Panc1 (cell line): ENCODE results near the gene KLHL42. TPM values are rescaled to one million over a fixed set of nuclear protein-coding genes. Genes with fewer than 3 reads are reported as not detected.

Experiments
- ATAC-seq: fragments of 200-7000 bp; cut with Tn5 transposase; 2 replicates; pipeline ENCODE4 v1.9.1; 2020; ENCODE audit warnings: mild to moderate bottlenecking, moderate library complexity
- BruUV-seq: library from RNA; stranded (reverse); fragments of 400-500 nt; replicated peaks from 2 replicates; lab custom pipeline; 2021; lab: Mats Ljungman, UMichigan
- CTCF ChIA-PET: fragments of 300-600 bp; sonication (Branson Sonifier 250); formaldehyde crosslinking; loops from one replicate; lab custom pipeline; 2022; ENCODE audit warnings: antibody characterized with exemption; lab: Charles Lee
- POLR2A ChIA-PET: fragments of 300-600 bp; sonication (Branson Sonifier 250); formaldehyde crosslinking; loops from one replicate; lab custom pipeline; 2022; ENCODE audit warnings: antibody characterized with exemption; lab: Charles Lee
- DNase-seq: peaks from one replicate; pipeline ENCODE4 v3.0.0-alpha.2; 2010; ENCODE audit warnings: low read depth, low spot score
- H3K27ac ChIP-seq: 2 replicates; pipeline ENCODE4 v1.5.1; 2011; ENCODE audit warnings: mild to moderate bottlenecking, low read length, inconsistent platforms
- H3K27me3 ChIP-seq: fragments of 200-500 bp; sonication (Bioruptor generic); 2 replicates; pipeline ENCODE4 v1.6.0; 2014; ENCODE audit warnings: low read length, inconsistent platforms; ENCODE audit not compliant: control insufficient read depth, insufficient read depth
- H3K36me3 ChIP-seq: fragments of 200-500 bp; sonication (Bioruptor generic); 2 replicates; pipeline ENCODE4 v1.5.1; 2014; ENCODE audit warnings: inconsistent platforms, mild to moderate bottlenecking, low read length, moderate library complexity; ENCODE audit not compliant: control insufficient read depth, insufficient read depth
- H3K4me1 ChIP-seq: 2 replicates; pipeline ENCODE4 v1.5.1; 2011; ENCODE audit warnings: inconsistent platforms, mild to moderate bottlenecking, low read length, moderate library complexity; ENCODE audit not compliant: control insufficient read depth, insufficient read depth
- H3K4me3 ChIP-seq, 2 experiments: 2 replicates each; pipeline ENCODE4 v1.5.1; 2011 to 2012; ENCODE audit warnings: low read depth in 2 of 2, low read length in 2 of 2, mild to moderate bottlenecking in 2 of 2, inconsistent platforms in 1 of 2, moderate library complexity in 1 of 2
- H3K9me3 ChIP-seq: fragments of 200-500 bp; sonication (Bioruptor generic); 2 replicates; pipeline ENCODE4 v1.5.1; 2014; ENCODE audit warnings: low read depth, mild to moderate bottlenecking, inconsistent platforms, low read length, moderate library complexity; ENCODE audit not compliant: control insufficient read depth, insufficient read depth
- POLR2AphosphoS5 ChIP-seq: IDR thresholded peaks from 2 replicates; pipeline ENCODE4 v1.6.1; 2012; ENCODE audit warnings: mild to moderate bottlenecking, low read depth, low read length, moderate library complexity
- REST ChIP-seq, 2 experiments: IDR thresholded peaks; 2 replicates each; pipeline ENCODE4 v1.6.1; 2011 to 2012; ENCODE audit warnings: low read depth in 2 of 2, control low read depth in 1 of 2, low read length in 1 of 2, mild to moderate bottlenecking in 1 of 2, moderate library complexity in 1 of 2; ENCODE audit not compliant: insufficient read depth in 1 of 2
- SIN3A ChIP-seq: IDR thresholded peaks from 2 replicates; pipeline ENCODE4 v1.6.1; 2012; ENCODE audit warnings: low read depth, mild to moderate bottlenecking, low read length, moderate library complexity, borderline replicate concordance; ENCODE audit not compliant: insufficient read depth
- TCF7L2 ChIP-seq: IDR thresholded peaks from 2 replicates; pipeline ENCODE4 v1.6.1; 2011; ENCODE audit warnings: mild to moderate bottlenecking, low read depth, low read length, inconsistent platforms
- in situ Hi-C: cut with HindIII; loops from 2 replicates; pipeline ENCODE4 v1.10.0; 2016; ENCODE audit warnings: low sequenced_read_pairs, low pct_unique_long_range_greater_than_20kb
- intact Hi-C: fragments of 100-400 bp; cut with micrococcal nuclease; formaldehyde crosslinking; loops from one replicate; pipeline ENCODE4 v1.10.0; 2022; ENCODE audit not compliant: unreplicated experiment
- total RNA-seq: library from RNA; stranded (reverse); gene quantifications from one replicate; pipeline ENCODE4 v1.2.1, GENCODE V29; 2021; ENCODE audit not compliant: unreplicated experiment
- TF ChIP-seq, protein P1 (sequence below): fragments of 450-650 bp; IDR thresholded peaks from 2 replicates; pipeline ENCODE4 v1.5.1; 2017; ENCODE audit warnings: mild to moderate bottlenecking

KLHL42 gene
- total RNA-seq, 1 experiment from 2014 or later, result 35.2 TPM

DNA sequence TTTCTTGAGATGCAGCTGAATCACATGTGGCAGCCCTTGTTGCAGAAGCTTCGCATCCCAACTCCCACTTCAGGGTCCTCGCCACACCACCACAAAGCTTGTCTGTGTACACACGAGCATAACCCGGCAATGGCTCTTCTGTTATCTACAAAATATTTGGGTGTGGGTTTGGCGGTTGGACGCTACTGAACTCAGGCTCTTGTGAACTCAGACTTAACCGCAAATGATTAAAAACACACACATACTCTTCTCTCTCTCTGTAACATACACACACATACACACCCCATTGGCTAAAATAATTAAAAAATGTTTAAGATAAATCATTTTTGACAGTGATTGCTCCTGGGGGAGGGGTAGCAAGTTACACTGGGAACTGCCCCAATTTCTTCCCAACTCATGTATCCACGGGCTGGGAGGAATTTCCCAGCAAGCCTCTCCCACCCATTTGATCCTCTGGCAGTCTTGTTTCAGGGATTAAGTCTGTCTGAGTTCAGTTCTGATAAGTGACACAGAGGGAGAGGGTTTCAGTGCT is 63.7 kb downstream of the KLHL42 start:
- TF ChIP-seq SIN3A (no peak), TCF7L2 (no peak), POLR2AphosphoS5 (no peak), REST (IDR thresholded peaks at IDR 0.05; ENCODE audit: insufficient read depth in 1 of 2, low read depth in 2 of 2, low read length in 1 of 2) (no peak)
- TF ChIP-seq, protein P1, sequence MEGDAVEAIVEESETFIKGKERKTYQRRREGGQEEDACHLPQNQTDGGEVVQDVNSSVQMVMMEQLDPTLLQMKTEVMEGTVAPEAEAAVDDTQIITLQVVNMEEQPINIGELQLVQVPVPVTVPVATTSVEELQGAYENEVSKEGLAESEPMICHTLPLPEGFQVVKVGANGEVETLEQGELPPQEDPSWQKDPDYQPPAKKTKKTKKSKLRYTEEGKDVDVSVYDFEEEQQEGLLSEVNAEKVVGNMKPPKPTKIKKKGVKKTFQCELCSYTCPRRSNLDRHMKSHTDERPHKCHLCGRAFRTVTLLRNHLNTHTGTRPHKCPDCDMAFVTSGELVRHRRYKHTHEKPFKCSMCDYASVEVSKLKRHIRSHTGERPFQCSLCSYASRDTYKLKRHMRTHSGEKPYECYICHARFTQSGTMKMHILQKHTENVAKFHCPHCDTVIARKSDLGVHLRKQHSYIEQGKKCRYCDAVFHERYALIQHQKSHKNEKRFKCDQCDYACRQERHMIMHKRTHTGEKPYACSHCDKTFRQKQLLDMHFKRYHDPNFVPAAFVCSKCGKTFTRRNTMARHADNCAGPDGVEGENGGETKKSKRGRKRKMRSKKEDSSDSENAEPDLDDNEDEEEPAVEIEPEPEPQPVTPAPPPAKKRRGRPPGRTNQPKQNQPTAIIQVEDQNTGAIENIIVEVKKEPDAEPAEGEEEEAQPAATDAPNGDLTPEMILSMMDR, result no peak
- ChIA-PET POLR2A (no interaction called here), CTCF (no interaction called here)
- Histone ChIP-seq H3K27me3 (no peaks in the 10 kb centered on the region), H3K9me3 (no peaks in the 10 kb centered on the region), H3K4me3 (no peak overlapping the region), H3K27ac (no peak overlapping the region), H3K36me3 (no peaks in the 10 kb centered on the region), H3K4me1 (0 out of 2 replicates have a peak, but pooled peaks cover 4% of the 10 kb centered on the region)
- ATAC-seq (no peak), DNase-seq (no peak)
- in situ Hi-C loops, result no loop called here
- no TSS peak for BruUV-seq
- intact Hi-C loops, result no loop called here

GRCh38 chr12:27844366-27845090 is 64.5 kb downstream of the KLHL42 start:
- TF ChIP-seq, protein P1, result no peak
- TF ChIP-seq POLR2AphosphoS5 (no peak), REST (IDR thresholded peaks at IDR 0.05; ENCODE audit: insufficient read depth in 1 of 2, low read depth in 2 of 2, low read length in 1 of 2) (no peak)
- H3K9me3 ChIP-seq, result no peaks in the 10 kb centered on the region
- in situ Hi-C loops (no loop called here), intact Hi-C loops (no loop called here)
- 0 out of 2 replicates have a peak, but pooled peaks cover 4% of the 10 kb centered on the region for H3K4me1 ChIP-seq
- ChIA-PET POLR2A (no interaction called here), CTCF (no interaction called here)
- no peak overlapping the region for H3K4me3 ChIP-seq
- BruUV-seq, result no TSS peak
- no peak overlapping the region for H3K27ac ChIP-seq
- DNase-seq (no peak), ATAC-seq (peak; percentile 56)
- no peaks in the 10 kb centered on the region for H3K36me3 ChIP-seq
- no peaks in the 10 kb centered on the region for H3K27me3 ChIP-seq
